Measurements from ENCODE around the gene SLC1A1.
"Not testable (repeated sequence)": the region's sequence is repeated elsewhere in the genome, so short reads cannot be mapped to it uniquely, and the experiment has no call there.

SLC1A1 gene

DNA sequence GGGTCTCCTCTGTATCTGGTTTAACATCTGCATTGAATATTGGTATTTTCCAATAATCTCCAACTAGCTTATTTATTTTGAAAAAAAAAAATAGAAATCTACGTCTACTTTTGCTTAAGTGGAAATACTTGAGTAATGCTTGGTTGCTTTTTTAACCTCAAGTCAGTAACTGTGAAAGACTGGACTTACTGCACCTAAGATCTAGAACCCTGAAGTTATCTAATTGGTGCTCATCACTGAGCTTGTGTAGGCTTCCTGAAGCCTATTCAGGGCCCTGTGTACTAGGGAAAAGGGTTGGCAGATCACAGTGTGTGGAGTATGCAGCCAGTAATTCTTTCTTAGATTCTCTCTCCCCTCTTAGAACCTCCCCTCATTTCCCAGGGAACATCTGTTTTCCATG, 16.2 kb downstream of the SLC1A1 start:
- no peak for DNase-seq (ENCODE audit: low read depth in 2 of 2)

DNA sequence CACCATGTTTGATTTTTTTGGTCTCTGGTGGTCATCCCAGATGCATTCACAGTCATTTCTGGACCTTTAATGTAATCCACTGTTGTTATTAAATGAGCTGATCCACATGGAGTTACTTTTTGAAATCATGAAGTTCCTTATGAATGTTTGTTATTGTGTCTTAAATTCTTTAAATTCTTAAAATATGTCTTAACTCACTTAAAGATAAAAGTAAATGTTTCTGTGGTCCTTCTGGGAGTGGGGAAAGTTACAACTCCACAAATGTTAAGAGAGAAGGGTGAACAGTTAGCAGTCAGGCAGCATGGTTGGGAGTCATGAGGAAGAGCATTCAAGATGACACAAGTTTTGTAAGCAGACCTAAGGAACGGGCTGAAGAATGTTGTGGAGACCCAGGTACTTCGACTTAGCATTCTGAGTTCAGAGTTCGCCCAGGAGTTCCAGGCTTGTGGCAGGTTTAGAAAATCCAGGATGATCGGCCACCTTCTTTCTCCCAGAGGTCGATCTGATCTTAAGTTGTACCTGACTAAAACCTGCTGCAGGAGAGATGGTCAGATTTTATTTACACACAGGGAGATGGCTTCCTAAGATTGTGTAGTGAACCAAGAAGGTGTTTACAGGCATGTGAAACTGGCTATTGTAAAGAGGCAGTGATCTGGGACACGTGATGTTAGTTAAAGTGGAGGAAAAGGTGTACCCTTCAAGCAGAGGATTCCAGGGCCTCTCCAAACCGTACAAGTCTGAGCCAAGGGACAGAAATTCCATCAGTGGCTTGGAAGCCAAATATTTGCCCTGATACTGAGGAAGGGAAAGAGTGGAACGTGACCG, 17.2 kb downstream of the SLC1A1 start:
- no peak for DNase-seq (ENCODE audit: low read depth in 2 of 2)

DNA sequence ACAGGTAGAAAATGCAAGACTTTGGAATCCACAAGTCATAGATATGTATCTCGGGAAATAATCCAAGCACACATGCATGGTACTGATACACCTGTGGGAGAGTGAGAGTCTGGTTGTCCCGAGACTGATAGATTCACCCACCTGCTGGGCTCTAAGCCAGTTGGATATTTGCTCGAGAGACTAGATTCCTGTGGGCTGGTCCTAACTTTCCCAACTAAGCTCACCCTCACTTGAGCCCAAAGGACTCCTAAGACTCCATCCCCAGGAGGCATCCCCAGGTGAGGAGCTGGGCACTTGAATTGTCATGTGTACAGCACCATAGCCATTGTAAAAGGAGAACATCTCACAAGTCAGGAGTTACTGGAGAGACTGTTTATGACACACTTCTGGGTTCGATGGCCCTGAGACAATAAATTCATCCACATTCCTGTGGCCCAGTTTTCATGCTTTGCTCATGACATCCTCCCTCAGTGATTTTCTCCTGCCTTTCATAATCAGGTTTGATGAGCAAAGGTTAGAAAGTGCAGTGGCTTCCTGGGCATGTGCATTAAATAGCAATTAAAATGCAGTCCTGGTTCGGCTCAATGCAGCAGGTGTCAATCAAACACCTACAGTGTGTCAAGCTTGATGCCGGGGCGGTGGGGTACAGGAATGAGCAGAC, 18.1 kb downstream of the SLC1A1 start:
- no peak for DNase-seq (ENCODE audit: low read depth in 2 of 2)

DNA sequence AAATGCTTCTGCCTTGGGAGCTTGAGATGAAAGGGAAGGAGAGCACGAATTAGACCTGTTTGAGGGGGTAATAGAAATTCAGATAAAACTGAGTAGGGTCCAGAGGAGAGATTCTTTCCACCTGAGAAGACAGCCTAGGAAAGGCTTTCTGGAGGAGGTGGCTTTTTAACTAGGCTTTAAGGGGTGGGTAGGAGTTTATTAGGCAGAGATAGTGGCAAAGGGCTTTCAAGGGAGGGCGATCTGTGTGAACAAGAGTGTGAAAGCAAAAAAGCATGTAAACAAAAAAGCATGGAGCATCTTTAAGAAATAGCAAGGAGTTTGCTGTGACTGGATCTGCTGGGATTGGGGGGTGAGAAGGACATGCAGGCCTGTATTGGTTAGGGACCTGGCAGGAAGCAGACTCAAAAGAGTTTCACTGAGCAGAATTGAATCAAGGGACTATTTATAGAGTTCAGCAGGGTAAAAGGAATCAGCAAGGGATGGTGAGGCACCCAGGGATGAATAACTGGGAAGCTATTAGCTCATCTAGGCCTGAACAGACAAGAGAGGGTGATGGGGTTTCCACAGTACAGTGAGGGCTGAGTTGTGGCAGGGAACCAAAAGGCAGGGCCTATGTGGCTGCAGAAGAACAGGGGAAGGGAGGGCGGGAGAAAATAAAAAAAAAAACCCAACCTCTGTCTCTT, 18.8 kb downstream of the SLC1A1 start:
- no peak for DNase-seq (ENCODE audit: low read depth in 2 of 2)

DNA sequence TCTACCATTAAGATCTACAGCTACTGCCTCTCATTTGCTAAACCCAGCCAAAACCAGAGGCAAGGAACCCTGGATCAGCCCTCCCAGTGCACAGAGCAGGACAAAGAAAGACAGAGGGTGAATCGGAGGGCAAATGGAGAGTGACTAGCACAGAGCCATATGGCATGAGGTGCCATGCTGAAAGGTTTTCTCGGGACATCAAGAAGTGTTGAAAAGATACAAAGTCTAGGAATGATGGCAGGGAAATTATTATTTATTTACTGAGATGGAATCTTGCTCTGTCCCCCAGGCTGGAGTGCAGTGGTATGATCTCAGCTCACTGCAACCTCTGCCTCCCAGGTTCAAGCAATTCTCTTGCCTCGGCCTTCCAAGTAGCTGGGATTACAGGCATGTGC, 19.3 kb downstream of the SLC1A1 start:
- no peak for DNase-seq (ENCODE audit: low read depth in 2 of 2)

DNA sequence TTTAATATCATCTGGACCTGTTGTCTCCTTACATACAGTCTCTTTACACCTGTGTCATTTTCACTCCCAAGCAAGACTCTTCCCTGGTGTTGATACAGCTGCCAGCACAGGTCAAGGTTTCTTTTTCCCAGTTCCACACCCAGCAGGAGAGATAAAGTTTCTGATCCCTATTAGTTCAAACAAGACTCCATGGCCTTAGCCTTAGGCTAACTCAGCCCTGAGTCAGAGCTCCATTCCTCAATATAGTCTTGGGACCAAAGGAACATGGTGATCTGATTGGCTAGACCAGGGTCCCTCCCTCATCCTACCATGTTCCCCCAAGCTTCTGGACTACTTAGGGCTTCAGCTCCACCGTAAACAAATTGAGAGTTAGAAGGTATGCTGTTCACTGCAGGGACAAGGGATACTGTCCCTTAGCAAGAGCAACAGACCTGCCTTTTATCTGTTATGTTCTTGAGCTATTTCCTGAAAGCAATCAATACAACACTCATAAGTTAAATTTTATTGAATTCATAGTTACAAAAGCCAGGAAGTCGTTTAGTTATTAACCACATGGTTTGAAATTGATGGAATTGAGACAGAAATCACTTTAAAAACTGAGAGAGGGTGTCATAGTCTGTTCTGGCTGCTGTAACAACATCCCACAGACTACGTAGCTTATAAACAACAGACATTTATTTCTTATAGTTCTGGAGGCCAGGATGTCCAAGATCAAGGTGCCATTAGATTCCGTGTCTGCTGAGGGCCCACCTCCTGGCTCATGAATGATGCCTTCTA, 20.5 kb downstream of the SLC1A1 start:
- no peak for DNase-seq (ENCODE audit: low read depth in 2 of 2)

DNA sequence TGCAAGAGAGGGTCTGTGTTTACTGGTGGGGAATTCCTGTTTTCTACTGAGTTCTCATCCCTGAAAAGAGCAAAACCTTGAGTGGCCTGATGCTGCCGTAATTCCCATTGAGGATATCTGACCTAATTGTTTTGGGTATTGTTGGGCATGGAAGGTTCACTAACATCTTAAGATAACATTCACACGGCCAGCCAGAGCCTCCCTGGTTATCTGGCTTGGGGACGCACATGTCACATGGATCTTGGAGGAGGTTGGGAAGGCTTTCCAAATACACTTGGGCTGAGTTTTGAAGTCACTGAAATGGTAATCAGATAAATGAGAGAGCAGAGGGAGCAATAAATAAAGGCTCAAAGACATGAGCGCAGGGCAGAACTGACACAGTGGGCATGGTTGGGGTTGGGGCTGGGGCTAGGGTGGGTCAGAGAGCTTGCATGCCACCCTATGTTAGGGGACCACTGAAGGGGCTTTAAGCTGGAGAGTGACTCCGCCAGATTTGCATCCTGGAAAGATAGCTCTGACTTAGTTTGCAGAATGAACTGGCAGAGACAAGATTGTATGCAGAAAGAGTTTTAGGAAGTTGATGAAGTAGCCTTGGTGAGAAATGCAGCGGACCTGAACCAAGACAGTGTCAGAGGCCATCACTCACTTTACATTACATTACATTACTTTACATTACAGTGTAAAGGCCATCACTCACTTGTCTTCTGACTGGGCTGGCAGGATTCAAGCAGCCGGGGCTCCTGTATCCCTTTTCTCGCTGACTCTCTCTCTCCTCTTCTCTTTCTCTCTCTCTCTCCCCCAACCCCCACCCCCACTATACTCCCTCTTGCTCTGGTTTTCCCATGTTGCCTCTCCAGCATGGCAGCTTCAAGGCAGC, 24.2 kb downstream of the SLC1A1 start:
- no peak for DNase-seq (ENCODE audit: low read depth in 2 of 2)

DNA sequence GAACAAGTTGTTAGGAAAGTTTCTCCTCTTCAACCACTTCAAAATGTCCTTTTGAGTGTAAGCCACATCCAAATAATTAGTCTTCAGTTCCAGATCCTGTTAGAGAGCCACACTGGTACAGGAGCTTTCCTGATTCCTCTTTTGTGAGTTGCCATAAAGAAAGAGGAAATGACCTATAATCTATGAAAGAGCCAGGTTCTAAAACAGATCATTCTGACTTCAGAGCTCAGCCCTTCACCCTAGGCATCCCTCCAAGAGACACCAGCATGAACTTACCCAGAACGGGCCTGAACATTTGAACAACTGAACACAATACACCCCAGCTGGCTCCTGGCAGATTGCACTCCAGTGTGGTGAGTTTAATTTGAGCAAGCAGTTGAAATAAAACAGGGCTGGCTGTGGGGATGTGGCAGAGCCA, 25.7 kb downstream of the SLC1A1 start:
- no peak for DNase-seq (ENCODE audit: low read depth in 2 of 2)

DNA sequence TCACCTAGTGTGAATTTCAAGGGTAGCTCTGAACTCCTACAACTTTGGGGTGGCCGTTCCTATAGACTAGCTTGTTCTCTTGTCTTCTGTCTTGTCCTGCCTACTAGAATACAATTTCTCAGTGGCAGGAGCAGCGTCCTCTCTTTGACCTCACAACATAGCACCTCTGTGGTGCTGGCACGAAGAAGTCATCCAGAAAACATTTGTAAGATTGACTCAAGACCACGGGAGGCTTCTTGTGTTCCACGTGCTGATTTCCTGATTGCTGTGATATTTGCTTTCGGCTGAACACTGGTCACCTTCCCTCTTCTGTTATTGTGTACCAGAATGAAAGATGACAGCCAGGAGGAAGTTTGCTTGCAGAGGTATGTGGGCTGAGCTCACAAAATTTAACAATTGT, 27.0 kb downstream of the SLC1A1 start:
- DNase-seq (ENCODE audit: low read depth in 2 of 2) = no peak

DNA sequence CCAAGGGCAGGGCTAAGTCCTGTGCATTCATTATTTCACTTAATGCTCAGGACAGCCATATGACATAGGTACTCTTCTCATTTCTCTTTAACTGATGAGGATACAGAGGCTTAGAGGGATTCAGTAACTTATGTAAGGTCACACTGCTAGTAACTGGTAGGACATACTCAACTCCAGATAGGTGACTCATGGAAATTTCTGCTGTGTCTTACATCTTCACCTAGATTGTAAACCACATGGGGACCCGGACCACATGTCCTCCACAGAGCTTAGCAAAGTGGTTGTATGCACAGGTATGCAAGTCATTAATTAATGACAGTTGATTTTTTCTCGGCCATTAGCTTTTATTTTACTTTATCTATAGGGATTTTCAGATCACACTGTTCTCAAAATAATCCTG, 29.3 kb downstream of the SLC1A1 start:
- no peak for DNase-seq (ENCODE audit: low read depth in 2 of 2)

DNA sequence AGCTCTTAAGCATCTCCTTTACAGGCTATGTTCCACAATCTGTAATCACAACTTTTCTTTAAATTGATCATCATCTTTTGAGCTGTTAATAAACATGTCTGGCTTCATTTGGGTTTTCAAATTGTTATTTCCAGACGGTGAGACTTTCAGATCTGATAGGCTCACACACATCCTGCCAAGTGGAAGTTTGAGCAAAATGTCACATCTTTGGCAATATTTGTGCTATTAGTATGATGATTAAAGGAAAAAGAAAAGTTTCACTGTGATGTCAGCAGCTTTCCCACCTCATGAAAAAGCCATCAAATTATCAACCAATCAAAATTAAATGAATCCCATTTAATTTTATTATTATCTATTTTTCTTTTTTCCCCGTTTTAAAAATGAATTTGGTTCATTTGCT, 29.8 kb downstream of the SLC1A1 start:
- no peak for DNase-seq (ENCODE audit: low read depth in 2 of 2)

DNA sequence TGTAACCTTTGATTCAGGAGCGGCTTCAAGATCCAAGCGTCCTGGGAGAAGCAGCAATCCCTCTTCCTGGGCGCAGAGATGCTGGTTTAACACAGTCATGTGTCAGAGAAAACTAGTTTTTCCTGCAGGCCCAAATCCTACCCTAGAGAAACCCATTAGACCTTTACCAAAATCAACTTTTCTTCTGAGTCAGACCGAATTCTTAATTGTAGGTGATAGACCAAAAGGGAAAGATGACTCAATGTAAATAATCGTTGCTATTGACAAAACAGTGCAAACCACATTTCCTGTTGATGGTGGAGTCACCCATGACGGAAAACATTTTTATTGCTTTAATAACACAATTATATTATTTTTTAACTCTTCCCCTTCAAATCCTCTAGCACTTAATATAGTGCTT, 40.1 kb downstream of the SLC1A1 start:
- DNase-seq (ENCODE audit: low read depth in 2 of 2) = no peak

DNA sequence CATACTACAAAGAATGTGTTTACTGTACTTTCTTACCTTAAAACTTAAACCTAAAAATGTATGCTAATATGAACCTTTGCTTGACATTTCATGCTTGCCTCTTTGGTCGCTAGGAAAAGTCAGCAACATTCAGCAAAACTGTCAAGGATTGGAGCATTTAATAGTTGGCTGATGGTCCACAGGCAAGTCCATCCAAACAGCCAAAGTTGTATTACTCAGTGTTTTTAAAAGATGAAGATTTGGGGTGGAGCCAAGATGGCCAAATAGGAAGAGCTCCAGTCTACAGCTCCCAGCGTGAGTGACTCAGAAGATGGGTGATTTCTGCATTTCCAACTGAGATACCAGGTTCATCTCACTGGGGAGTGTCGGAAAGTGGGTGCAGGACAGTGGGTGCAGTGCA, 40.6 kb downstream of the SLC1A1 start:
- not testable (repeated sequence) for DNase-seq (ENCODE audit: low read depth in 2 of 2)

DNA sequence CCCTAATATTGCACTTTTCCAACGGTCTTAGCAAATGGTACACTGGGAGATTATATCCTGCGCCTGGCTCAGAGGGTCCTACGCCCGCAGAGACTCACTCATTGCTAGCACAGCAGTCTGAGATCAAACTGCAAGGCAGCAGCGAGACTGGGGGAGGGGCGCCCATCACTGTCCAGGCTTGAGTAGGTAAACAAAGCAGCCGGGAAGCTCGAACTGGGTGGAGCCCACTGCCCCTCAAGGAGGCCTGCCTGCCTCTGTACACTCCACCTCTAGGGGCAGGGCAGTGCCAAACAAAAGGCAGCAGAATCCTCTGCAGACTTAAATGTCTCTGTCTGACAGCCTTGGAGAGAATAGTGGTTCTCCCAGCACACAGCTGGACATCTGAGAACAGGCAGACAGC, 41.1 kb downstream of the SLC1A1 start:
- not testable (repeated sequence) for DNase-seq (ENCODE audit: low read depth in 2 of 2)

DNA sequence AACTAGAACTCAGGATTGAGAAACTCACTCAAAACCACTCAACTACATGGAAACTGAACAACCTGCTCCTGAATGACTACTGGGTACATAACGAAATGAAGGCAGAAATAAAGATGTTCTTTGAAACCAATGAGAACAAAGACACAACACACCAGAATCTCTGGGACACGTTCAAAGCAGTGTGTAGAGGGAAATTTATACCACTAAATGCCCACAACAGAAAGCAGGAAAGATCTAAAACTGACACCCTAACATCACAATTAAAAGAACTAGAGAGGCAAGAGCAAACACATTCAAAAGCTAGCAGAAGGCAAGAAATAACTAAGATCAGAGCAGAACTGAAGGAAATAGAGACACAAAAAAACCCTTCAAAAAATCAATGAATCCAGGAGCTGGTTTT, 43.6 kb downstream of the SLC1A1 start:
- DNase-seq (ENCODE audit: low read depth in 2 of 2) = not testable (repeated sequence)

DNA sequence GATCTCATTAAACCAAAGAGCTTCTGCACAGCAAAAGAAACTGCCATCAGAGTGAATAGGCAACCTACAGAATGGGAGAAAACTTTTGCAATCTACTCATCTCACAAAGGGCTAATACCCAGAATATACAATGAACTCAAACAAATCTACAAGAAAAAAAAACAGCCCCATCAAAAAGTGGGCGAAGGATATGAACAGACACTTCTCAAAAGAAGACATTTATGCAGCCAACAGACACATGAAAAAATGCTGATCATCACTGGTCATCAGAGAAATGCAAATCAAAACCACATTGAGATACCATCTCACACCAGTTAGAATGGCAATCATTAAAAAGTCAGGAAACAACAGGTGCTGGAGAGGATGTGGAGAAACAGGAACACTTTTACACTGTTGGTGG, 45.9 kb downstream of the SLC1A1 start:
- DNase-seq (ENCODE audit: low read depth in 2 of 2) = not testable (repeated sequence)

DNA sequence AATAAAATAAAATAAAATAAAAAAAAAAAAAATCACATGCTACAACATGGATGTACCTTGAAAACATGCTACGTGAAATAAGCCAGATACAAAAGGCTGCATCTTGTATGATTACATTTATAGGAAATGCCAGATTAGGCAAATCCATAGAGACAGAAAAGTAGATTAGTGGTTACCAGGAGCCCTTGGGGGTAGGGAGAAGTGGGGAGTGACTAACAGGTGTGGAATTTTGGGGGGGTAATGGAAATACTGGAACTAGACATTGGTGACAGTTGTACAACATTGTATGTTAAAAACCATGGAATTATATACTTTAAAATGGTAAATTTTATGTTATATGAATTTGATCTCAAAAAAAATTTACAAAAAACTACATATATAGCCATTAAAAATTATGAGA, 47.3 kb downstream of the SLC1A1 start:
- DNase-seq (ENCODE audit: low read depth in 2 of 2) = no peak

DNA sequence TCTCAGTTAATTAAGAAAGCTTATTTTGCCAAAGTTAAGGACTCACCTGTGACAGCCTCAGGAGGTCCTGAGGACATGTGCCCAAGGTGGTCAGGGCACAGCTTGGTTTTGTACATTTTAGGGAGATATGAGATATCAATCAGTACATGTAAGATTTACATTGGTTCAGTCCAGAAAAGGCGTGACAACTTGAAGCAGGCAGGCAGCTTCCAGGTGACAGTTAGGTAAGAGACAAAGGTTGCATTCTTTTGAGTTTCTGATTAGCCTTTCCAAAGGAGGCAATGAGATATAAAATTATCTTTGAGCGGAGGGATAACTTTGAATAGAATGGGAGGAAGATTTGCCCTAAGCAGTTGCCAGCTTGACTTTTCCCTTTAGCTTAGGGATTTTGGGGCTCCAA, 47.8 kb downstream of the SLC1A1 start:
- DNase-seq (ENCODE audit: low read depth in 2 of 2) = no peak

DNA sequence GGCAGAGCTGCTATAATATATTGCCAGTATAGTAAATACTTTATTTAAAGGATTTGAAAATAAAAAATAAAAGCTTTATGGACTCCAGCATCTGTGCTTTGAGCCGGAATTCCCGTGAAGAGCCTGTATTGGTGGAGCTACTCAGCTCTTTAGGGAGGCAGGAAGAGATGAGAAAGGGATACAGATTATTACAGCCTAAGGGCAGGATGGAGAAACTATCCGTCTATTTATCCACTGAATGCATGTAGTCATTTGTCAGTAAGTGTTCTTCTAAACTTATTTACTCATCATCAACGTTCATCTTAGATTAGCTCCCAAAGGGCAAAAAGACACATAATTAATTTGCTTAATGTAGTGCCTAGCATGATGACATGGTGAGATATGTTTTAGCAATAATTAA, 48.4 kb downstream of the SLC1A1 start:
- no peak for DNase-seq (ENCODE audit: low read depth in 2 of 2)

DNA sequence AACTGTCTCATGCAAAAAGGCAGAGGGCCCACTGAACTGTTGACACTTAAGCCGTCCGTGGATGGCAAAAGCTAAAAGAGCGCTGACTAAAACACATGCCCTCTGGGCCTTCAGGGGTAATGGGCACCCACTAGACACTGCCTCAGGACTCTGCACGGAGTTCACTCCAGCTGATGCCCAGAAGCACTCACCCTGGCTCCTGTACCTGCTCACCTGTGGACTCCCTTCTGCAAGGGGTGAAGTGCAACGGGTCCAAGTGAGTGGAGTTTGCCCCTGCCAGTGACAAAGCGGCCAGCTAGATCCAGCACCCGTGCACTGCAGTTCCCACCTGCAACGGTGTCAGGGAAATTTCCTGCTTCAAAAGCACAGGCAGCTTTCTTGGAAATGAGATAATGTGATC, 50.2 kb downstream of the SLC1A1 start:
- DNase-seq (ENCODE audit: low read depth in 2 of 2) = no peak

DNA sequence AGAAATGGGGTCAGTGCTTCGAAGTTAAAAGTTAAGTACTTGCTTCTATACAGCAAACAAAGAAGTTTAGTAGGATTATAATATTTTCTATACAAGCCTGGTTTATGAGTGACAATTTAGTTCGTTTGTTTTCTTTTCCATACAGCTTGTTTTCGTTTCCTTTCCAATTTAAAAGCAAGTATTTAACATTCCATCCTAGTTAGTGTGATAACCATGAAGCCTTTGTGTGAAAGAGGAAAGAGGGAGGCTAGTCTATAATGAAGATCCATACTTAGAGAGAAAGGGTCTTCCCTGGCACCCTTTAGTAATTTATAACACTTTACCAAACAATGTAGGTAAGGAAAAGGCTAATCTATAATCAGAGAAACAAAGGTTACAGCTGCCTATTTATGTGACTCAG, 51.0 kb downstream of the SLC1A1 start:
- no peak for DNase-seq (ENCODE audit: low read depth in 2 of 2)

Data from stimulated activated CD8-positive, alpha-beta memory T cell treated with anti-CD3 and anti-CD28 coated beads, Interleukin-7, amount 100 ng/mL, for 4 hours (primary cell).